Stimulated activated CD8-positive, alpha-beta memory T cell treated with anti-CD3 and anti-CD28 coated beads, Interleukin-7, amount 100 ng/mL, for 48 hours (primary cell): ENCODE measurements around the gene PRR13.
"Not testable (repeated sequence)": the region's sequence is repeated elsewhere in the genome, so short reads cannot be mapped to it uniquely, and the experiment has no call there.

ENCODE experiments used
- DNase-seq, 2 donors: peaks; one replicate each; pipeline ENCODE4 v3.0.0-alpha.2; 2020; ENCODE audit warnings: low read depth in 1 of 2; ENCODE audit errors: extremely low read depth in 1 of 2

The PRR13 gene

DNA sequence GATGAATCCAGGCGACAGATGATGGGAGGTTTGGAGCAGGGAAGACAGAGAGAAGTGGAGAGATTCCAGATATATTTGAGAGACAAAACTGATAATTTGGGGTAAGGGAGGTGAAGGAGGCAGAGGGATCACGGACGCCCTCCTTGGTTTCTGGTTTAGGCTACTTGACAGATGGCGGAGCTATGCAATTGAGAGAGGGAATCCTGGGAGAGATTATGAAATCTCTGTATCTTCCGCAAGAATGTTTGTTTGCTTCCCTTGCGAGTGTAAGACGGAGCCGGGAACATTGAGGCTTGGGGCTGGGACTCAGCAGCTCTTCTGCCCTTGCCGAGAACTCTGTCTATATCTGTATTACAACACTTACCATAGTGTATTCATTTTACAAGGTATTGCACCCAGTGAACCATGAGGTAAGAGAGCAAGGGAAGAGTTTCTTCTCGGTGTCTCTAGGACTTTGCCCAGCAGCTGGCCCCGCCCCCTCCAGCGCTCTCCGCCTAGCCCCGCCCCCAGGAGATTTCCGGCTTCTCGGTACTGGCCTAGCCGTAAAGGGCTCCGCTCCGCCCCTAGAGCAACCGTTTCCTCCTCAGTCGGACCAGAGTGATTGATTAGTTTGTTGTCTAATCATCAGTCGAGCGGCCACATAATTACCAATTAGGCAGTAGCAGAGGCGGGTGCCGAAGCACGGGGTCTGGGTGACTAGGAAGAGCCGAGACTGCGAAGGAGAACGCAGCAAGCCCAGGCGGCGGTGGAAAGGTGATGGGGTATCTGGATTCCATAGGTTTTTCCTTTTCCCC lies at the start of gene PRR13:
PRR13 (plus strand) TSS at position 695 of the 794 bp plus-strand sequence. CDS start 981 bp downstream, outside the sequence.
- DNase-seq = peak; percentile 95 to 99

GRCh38 chr12:53399896-53400295 lies 41.6 kb upstream of the PRR13 start:
- DNase-seq = no peak

- not testable (repeated sequence) for DNase-seq
Observed at GRCh38 chr12:53402351-53402750, 39.2 kb upstream of the PRR13 start.

DNA sequence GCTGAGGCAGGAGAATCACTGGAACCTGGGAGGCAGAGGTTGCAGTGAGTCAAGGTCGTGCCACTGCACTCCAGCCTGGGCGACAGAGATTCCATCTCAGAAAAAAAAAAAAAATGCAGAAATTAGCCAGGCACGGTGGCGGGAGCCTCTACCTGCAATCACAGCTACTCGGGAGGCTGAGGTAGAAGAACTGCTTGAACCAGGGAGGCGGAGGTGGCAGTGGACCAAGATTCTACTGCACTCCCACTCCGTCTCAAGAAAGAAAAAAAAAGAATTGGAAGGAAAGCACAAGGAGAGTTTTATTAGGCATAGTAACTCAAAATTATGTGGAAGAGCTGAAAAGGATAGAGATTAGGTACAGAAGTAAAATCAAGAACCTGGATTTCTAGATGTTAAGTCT lies 38.7 kb upstream of the PRR13 start:
- DNase-seq = no peak

DNA sequence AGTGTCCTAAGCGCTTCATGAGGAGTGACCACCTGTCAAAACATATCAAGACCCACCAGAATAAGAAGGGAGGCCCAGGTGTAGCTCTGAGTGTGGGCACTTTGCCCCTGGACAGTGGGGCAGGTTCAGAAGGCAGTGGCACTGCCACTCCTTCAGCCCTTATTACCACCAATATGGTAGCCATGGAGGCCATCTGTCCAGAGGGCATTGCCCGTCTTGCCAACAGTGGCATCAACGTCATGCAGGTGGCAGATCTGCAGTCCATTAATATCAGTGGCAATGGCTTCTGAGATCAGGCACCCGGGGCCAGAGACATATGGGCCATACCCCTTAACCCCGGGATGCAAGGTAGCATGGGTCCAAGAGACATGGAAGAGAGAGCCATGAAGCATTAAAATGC lies 30.6 kb upstream of the PRR13 start:
- DNase-seq = no peak

GRCh38 chr12:53413485-53414204 lies 27.9 kb upstream of the PRR13 start:
- no peak for DNase-seq

DNA sequence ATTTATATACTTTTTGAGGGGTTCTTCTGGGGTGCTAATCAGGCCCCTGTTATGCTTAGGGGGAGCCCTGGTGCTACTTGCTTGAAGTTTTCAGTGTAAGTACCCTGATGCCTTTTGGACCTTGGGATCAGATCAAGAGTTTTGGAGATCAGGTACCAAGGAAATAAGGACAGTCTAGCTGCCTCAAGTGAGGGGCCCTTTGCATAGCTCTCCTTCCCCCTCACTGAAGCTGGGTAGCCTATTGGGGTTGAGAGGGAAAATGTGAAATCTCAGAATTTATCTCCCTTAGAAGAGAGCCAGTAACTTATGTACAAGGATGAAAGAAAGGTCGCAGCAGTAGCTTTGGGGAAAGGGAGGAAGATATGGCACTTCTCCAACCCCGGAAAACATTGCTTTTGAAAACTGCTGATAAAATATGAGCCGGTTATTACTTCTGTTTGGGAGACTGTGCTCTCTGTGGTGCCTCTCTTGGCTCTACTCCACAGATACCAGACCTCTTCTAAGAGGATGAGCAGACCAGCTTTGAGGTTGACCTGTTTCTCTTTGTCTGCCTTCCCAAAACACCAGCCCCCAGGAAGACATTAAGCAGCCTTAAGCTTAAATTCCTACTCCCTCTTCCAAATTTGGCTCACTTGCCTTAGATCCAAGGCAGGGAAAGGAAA lies 26.6 kb upstream of the PRR13 start:
- DNase-seq = no peak

GRCh38 chr12:53415752-53416389 lies 25.7 kb upstream of the PRR13 start:
- not testable (repeated sequence) for DNase-seq

DNA sequence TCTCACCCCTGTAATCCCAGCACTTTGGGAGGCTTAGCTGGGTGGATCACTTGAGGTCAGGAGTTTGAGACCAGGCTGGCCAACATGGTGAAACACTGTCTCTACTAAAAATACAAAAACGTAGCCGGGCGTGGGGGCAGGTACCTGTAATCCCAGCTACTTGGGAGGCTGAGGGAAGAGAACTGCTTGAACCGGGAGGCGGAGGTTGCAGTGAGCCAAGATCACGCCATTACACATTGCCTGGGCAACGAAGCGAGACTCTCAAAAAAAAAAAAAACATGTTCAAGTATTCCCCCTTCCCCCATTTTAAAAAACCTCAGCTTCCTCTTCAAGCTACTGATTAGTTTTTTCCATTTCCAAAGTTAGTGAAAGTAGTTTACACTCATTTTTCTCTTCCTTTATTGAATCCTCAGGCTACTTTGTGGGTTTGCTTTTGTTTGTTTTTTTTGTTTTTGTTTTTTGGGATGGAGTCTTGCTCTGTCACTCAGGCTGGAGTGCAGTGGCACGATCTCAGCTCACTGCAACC lies 24.2 kb upstream of the PRR13 start:
- DNase-seq = not testable (repeated sequence)

- DNase-seq = no peak
Observed at GRCh38 chr12:53418221-53418620, 23.3 kb upstream of the PRR13 start.

GRCh38 chr12:53419756-53420155 lies 21.8 kb upstream of the PRR13 start:
- no peak for DNase-seq

DNA sequence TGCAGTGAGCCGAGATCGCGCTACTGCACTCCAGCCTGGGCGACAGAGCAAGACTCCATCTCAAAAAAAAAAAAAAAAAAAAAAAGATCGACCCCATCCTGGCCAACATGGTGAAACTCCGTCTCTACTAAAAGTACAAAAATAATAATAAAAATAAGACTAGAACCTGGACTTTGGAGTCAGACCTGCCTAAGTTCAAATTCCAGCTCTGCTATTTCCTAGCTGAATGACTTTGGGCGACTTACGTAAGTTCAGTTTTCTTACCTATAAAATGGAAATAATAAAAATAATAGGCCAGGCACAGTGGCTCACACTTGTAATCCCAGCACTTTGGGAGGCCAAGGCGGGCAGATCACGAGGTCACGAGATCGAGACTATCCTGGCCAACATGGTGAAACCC lies 19.3 kb upstream of the PRR13 start:
- DNase-seq = not testable (repeated sequence)

GRCh38 chr12:53423597-53423996 lies 17.9 kb upstream of the PRR13 start, which contains the start of gene AMHR2:
AMHR2 (plus strand) TSS chr12:53423855; CDS start chr12:53423935, 80 bp downstream.
- no peak for DNase-seq

- no peak for DNase-seq
Observed at GRCh38 chr12:53424626-53425514, 16.7 kb upstream of the PRR13 start.

GRCh38 chr12:53425515-53426150 lies 15.9 kb upstream of the PRR13 start:
- DNase-seq = no peak

DNA sequence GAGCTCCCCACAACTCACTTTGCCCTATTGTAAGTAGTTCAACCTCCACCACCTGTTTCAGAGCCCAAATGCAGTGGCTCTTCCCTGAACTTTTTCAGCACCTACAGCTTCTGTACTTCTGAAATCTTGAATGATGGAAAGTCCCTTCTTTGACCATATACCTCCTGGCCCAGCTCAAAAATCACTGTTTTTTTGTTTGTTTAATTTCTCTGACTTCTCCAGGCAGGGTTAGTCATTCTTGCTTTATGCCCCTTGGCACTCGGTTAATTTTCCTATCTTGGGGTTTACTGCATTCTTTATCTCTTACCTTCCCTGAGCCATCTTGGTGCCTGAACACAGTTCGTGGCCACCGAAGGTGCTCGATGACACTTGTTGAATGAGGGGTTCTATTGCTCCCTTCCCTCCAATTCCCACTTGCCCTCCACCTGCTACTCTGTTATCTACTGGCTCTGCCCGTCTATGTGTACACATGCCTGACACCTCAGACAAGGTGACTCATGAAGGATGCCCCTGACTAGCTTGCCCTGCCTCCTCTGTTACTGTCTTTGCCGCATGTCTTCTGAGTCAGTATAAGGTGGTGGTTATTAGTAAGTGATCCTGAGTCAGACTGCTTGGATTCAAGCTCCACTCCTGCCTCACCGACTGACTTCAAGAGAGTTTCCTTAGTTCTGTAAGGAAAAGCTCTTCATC lies 13.5 kb upstream of the PRR13 start:
- peak in 1 of 2 donors; percentile 61 for DNase-seq

DNA sequence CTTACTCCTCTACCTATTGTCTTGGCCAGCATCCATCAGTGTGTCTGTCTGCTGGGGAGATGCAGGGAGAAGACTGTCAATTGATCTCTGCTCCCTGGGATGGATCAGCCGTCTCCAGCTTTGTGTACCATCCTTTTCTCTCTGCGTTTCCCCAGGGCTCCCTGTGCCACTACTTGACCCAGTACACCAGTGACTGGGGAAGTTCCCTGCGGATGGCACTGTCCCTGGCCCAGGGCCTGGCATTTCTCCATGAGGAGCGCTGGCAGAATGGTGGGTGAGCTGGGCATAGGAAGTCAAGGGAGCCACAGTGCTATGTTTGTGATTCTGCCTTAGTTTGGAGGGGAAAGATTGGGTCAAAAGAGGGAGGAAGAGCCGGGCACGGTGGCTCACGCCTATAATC lies 12.8 kb upstream of the PRR13 start:
- no peak for DNase-seq

- no peak for DNase-seq
Observed at GRCh38 chr12:53430116-53430515, 11.4 kb upstream of the PRR13 start.

GRCh38 chr12:53431187-53431586 lies 10.3 kb upstream of the PRR13 start:
- no peak for DNase-seq
